Epithelial cell of proximal tubule (primary cell): ENCODE measurements around the gene ZCCHC24. TPM values are rescaled to one million over a fixed set of nuclear protein-coding genes. Genes with fewer than 3 reads are reported as not detected.

ENCODE experiments used
- DNase-seq: peaks from one replicate; pipeline ENCODE4 v3.0.0-alpha.2; 2011; ENCODE audit warnings: low read depth
- H3K4me3 ChIP-seq: 2 replicates; pipeline ENCODE4 v1.5.1; 2011; ENCODE audit warnings: low read depth, mild to moderate bottlenecking, low read length
- total RNA-seq: library from RNA; depleted of rRNA; stranded (reverse); fragments of >200 nt; gene quantifications from 2 replicates; pipeline ENCODE4 v1.2.3, GENCODE V29; 2015
- TF ChIP-seq, protein P1 (sequence below): conservative IDR thresholded peaks from 2 replicates; pipeline ENCODE4 v1.5.1; 2012; ENCODE audit warnings: low read depth, mild to moderate bottlenecking, low read length

ZCCHC24 gene
- total RNA-seq, 1 donor from 2014 or later: 4.7 TPM

DNA sequence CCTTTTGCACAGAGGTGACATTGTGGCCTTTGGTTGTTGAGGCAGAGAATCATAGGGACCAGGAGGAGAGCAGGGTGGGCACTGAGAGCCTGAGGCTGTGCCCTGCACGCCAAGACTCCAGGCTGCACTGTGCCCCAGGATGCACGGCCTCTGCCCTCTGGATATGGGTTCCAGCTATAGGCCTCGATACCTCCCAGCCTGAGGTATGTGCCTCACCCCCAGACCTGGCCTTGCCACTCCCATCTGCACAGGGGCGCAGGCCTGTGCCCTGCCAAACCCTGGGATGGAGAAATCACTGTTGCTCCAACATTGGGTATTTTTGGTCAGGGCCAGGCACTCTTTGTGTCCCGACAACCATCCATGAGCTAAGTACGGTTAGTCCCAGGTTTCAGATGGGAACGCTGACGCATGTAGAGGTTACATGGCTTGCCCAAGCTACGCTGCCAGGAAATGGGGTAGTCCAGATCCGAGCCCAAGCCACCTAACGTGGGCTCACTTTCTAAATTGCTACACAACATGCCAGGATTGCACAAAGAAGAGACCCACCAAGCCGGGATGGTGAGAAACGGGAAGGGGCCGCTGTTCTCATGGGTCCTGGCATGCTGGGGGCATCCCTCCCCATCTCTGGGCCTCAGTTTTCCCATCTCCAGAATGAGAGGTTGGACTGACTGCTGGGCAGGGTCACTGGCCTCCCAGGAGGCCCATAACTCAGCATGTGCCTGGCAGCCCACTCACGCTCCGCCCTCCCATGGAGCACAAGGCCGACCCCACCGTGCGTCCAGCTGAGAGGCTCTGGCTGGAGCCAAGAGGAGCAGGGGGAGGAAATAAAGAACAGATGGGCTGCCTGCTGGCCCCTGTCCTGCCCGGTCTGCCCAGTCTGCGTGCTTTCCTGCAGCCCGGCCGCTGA, 44.2 kb downstream of the ZCCHC24 start:
- H3K4me3 ChIP-seq: no peak overlapping the region
- TF ChIP-seq, protein P1, sequence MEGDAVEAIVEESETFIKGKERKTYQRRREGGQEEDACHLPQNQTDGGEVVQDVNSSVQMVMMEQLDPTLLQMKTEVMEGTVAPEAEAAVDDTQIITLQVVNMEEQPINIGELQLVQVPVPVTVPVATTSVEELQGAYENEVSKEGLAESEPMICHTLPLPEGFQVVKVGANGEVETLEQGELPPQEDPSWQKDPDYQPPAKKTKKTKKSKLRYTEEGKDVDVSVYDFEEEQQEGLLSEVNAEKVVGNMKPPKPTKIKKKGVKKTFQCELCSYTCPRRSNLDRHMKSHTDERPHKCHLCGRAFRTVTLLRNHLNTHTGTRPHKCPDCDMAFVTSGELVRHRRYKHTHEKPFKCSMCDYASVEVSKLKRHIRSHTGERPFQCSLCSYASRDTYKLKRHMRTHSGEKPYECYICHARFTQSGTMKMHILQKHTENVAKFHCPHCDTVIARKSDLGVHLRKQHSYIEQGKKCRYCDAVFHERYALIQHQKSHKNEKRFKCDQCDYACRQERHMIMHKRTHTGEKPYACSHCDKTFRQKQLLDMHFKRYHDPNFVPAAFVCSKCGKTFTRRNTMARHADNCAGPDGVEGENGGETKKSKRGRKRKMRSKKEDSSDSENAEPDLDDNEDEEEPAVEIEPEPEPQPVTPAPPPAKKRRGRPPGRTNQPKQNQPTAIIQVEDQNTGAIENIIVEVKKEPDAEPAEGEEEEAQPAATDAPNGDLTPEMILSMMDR: no peak
- no peak for DNase-seq

DNA sequence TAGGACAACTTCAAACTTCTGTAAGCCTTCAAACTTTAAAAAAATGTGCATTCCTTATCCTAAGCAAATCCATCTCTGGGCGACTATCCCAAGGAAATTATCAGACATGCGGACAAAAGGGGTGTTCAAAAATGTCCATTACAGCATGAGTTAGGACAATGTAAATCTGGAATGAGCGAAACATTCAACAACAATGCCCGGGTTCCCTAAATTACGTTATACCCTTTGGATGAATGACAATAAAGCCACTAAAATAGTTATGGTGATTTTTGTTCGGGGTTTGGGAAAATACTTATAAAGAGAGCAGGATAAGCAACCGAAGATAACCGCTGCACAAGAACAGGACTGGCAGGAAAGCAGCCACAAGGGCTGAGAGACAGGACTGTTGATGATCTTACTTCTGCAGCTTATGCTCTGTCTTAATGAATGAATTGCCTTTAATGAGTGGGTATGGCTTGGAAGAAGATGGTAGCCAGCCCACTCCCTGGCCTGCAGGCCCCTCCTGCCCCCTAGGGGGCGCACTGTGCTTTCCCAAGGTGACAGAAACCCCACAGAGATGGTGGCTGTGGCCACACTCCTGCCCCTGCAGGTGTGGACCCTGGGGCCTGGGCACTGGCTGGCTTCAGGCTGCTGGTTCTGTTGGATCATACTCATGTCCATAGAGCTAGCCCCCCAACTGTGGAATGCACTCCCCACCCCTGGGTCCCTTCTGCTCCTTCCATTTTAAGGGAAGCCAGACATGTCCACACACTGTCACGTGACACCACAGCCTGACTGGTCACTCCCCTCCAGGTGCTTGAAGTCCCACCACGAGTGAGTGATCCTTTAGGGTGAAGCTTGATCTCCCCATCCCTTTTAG, 45.0 kb downstream of the ZCCHC24 start:
- TF ChIP-seq, protein P1: peak; percentile 76
- no peak overlapping the region for H3K4me3 ChIP-seq
- no peak for DNase-seq

DNA sequence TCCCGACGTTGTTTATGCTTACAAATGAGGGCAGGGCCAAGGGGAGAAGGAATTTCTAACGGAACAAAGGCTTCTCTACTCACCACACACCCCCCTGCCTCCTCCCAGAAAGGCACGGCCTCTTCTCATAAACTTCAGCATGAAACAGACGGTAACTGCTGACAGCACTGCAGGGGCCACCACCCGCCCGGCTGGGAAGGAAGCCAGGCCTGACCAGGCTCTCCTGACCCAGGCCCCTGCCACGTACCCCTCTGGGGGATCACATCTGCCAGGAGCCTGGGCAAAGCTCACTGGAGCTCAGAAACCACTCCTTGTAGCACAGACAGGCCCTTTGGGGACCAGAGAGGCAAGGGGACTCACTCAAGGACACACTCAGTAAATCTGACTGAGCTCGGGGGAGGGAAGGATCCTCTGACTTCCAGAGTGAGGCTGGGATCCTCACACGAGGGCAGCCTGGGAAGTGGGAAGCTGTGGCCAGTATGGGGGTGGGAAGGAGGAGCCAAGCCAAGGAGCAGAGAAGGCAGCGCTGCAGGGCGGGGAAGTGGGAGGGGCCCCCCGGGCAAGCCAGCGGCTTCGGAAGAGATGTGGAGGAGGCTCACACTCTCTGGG, 46.1 kb downstream of the ZCCHC24 start:
- H3K4me3 ChIP-seq: peak overlapping the region; percentile 36
- TF ChIP-seq, protein P1: no peak
- peak; percentile 41 for DNase-seq

DNA sequence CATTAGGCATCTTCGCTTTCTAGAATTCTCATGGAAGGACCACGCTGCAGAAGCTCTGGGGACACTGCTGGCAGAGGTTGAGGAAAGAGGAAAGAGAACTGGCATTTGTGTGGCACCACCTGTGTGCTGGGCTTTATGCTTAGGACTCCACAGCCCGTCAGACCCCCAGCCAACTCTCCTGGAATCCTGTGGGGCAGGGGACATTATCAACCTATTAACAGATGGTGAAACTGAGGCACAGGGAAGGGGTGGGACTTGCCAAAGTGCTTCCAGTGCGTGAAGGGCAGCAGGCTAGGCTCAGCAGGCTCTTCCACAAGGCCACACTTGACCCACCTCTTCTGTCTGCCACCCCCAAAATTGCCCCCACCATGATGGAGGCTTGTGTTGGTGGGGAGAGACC, 46.8 kb downstream of the ZCCHC24 start:
- no peak overlapping the region for H3K4me3 ChIP-seq
- no peak for DNase-seq
- TF ChIP-seq, protein P1: no peak

DNA sequence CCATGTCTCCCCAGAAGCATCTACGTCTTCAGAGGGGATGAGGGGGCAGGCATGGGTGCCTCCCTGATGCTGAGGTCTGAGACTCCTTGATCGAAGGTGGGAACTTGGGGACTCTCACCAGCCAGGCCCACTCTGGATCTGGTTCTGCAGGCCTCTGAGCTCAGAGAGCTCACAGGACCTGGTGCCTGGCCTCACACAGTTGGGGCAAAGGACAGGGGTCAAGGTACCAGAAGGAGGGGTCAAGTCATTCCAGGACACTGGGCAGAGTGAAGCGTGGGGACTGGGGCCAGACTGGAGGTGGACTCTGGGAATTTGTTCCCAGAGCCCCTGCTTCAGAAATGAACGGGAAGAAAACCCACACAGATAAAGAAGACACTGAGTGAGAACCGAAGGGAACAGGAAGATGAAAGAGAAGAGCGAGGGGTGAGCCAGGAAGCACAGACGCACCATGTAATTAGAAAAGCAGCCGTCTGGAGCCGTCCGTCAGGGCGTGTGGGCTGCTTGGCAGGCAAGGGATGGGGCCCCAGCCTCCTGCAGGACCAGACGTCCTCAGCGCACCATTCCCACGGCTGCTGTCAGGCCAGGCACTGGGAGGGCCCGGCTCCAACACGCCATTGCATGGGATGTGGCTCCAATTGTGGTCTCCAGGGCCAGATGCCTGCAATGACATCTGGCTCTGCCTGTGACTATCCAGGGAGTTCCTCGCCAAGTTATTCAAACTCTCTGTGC, 47.7 kb downstream of the ZCCHC24 start:
- no peak for DNase-seq
- TF ChIP-seq, protein P1: no peak
- no peak overlapping the region for H3K4me3 ChIP-seq

DNA sequence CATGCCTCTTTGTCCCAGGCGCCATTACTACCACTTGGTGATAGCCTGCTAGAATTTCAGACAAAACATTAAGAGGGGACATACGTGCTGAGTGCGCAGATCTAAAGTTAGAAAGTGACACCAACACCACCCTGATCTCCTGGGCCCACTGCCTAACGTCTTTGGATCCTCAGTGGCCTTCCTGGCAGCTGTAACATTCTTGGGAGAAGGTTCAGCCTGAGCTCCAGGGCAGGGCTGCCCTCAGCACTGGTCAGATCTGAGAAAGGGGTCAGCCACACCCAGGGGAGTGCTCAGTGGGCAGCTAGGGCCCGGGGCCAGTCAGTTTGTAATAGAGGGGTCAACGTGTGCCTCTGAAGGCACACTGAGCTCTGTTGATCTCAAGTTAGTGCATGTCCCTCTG, 48.4 kb downstream of the ZCCHC24 start:
- no peak overlapping the region for H3K4me3 ChIP-seq
- no peak for DNase-seq
- TF ChIP-seq, protein P1: no peak
